ENCODE data around the gene EDIL3.
"Not testable (repeated sequence)": the region's sequence is repeated elsewhere in the genome, so short reads cannot be mapped to it uniquely, and the experiment has no call there.

Gene EDIL3

DNA sequence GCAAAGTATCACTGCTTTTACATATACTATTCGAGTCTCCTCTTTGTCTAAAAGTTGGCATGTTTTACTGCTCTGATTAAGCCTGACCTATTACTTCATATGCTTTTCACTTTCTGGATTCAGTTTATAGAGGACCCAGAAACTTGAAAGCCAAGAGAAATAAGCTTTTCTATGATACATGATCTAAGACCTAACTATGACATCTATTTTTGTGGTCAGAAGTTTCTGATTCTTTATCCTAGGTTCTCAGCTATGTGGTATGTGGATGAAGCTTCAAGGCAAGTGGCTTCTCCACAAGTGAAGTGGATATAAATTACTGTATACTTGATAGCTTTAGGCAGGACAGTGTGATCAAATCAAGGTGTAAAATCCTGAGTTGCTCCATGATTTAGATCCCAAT is 6.3 kb downstream of the EDIL3 start:
- DNase-seq = no peak

DNA sequence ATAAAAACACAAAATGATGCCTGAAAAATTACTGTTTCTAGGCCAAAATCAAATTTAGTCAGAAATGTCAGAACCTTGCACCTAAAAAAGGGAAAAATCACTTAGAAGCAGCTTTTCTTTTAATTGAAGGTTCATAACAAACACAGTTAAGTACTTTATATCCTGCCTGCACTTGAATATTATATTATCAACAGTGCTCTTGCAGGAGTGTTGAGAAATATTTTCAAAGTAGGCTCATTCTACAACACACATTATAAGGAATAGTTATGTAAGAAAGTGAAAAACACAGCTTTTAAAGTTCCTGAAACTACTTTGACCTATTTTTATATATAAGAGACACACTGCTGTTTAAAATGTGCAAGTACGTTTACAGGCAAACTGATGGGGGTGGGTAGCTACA is 8.3 kb downstream of the EDIL3 start:
- no peak for DNase-seq

- no peak for DNase-seq
Observed at GRCh38 chr5:84374568-84374967, 10.1 kb downstream of the EDIL3 start.

DNA sequence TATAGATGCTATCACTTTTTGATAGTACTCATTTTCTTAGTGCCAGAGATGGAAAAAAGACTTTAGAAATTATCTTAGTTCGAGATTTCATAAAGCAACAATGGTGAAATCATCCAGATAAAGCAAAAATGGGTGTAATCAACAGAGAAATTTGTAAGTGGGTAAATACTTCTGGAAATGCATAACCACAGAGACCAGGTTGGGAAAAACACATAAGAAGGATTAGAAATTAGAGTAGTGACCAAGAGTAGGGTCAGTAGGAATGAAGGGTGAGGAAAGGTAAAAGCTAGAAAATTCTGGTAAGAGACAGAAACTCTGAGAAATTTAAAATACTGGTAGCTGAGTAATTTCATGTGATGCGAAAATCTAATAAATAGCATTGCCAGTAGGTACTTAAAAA is 11.2 kb downstream of the EDIL3 start:
- DNase-seq = no peak

- DNase-seq = no peak
Observed at GRCh38 chr5:84372066-84372695, 12.5 kb downstream of the EDIL3 start.

DNA sequence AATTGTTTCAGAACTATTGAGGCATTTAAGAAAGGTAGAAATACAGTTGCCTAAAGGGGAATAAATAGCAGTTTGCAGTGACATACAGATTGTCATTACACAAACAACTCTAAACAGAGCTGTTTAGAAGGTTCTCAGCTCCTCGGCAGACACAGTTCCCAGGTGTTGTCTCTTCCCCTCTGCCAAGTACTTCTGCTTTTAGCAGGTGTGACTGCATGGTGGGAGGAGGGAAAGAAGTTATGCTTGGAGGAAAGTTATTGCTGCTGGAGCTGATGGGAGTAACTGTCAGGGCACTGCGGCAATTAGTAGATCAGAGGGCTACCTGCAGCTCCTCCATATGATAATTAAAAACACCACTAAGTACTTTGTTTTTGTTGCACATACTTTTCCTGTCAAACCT is 14.5 kb downstream of the EDIL3 start:
- DNase-seq = no peak

- no peak for DNase-seq
Observed at GRCh38 chr5:84364043-84364442, 20.6 kb downstream of the EDIL3 start.

DNA sequence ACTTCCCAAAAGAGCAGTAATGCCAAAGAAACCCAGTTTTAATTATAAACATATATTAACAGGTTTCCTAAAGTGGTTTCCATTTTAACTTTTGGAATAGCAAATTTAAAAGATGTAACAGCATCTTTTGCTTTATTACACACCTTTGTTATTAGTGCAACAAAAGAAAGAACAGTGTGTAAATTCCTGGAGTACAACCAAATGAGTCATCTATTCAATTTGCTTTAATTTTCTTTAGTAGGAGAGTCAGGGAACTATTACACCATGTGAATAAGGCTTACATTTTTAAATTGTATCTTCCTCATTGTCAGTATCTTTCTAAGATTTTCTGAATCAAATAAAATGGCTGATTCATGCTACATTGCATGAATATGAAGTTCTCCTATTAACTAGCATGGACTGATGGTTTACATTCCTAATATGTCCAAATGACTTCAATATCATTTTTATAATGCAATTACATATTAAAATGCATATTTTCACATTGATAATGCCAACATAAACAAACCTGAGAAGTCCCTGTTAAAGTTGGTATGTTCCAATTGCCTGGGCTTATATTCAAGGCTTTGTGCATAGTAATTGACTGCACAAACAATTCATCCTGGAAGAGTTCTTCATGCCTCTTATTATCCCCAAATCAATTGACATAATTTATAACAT is 22.5 kb downstream of the EDIL3 start:
- no peak for DNase-seq

DNA sequence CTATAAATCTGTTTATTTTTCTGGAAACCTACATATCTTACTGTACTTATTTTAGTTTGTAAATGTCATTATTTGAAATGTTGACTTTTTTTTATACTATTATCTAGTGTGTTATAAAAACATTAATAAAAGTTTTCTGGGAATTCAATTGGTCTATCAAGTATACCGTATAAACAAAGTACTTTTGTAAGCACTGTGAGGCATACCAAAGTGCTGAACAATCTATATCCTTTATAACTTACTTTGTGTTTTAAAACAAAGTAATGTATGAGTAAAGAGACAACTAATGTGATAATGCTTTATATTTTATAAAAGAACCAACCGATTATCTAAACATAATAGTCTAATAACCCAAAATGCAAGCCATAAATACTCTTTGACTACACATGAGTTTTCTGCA is 23.1 kb downstream of the EDIL3 start:
- DNase-seq = no peak

DNA sequence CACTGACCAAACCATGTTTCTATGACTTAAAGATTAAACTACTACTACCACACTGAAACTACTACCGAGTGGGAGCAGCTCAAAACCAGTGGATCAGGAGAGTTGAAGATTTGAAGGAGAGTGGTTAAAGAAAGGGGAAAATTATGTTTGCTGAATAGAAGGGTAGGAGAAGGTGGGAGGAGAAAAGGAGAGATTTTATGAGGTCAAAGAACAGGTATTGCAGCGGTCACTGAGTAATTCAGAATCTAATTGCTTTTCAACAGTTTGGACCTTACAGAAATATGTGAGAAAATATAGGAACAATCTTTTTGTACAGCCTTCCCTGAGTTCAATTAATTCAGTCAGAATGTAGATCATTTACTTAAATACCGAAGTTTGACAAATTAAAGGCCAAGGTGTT is 24.6 kb downstream of the EDIL3 start:
- DNase-seq = no peak

- no peak for DNase-seq
Observed at GRCh38 chr5:84354101-84354500, 30.6 kb downstream of the EDIL3 start.

DNA sequence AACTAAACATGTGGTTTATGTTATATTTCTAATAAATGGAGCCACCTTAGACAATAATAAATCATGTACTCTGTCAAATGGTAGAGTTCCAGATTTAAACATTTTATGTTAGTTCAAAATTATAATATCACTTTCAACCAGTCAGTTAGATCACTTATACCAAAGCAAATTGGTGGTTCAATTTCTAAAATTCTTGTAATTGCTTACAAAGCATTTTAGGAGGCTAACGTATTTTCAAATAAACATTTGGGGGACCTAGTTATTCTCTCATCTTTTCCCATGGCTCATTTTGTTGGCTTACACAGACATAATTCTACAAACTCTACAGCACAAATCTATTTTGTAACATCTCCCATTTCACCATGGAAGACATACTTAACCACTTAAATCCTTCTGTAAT is 39.9 kb downstream of the EDIL3 start:
- DNase-seq = no peak

GRCh38 chr5:84343171-84343570 is 41.5 kb downstream of the EDIL3 start:
- no peak for DNase-seq

- no peak for DNase-seq
Observed at GRCh38 chr5:84332106-84332505, 52.6 kb downstream of the EDIL3 start.

GRCh38 chr5:84327591-84327990 is 57.1 kb downstream of the EDIL3 start:
- no peak for DNase-seq

DNA sequence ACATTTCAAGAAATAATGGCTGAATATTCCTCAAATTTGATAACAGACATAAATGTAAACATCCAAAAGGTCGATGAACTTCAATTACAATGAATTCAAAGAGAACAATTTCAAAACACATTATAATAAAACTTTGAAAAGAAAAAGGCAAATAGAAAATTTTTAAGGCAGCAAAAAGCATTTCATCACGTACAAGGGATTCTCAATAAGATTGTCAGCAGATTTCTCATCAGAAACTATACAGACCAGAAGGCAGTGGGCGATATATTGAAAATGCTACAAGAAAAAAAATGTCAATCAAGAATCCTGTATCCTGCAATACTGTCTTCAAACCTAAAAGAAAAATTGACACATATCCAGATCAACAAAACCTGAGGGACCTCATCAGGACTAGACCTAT is 62.0 kb downstream of the EDIL3 start:
- DNase-seq = no peak

DNA sequence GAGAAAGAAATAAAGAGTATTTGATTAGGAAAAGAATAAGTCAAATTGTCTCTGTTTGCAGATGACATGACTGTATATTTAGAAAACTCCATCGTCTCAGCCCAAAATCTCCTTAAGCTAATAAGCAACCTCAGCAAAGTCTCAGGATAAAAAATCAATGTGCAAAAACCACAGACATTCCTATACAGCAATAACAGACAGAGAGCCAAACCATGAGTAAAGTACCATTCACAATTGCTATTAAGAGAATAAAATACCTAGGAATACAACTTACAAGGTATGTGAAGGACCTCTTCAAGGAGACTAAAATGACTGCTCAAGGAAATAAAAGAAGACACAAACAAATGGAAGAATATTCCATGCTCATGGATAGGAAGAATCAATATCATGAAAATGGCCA is 66.9 kb downstream of the EDIL3 start:
- not testable (repeated sequence) for DNase-seq

GRCh38 chr5:84312280-84312679 is 72.4 kb downstream of the EDIL3 start:
- DNase-seq = not testable (repeated sequence)

DNA sequence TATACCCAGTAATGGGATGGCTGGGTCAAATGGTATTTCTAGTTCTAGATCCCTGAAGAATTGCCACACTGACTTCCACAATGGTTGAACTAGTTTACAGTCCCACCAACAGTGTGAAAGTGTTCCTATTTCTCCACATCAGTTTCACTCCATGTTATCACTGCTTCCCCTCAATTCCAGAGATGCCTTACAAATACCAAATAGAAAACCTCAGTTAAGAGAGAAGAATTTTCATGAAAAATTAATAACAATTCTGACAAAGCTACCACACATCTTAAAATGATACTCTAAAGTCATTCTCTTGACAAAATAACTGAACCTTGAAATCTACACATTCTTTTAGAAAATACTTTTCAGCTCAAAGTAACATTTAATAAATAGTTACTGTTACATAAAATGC is 74.8 kb downstream of the EDIL3 start:
- not testable (repeated sequence) for DNase-seq

DNA sequence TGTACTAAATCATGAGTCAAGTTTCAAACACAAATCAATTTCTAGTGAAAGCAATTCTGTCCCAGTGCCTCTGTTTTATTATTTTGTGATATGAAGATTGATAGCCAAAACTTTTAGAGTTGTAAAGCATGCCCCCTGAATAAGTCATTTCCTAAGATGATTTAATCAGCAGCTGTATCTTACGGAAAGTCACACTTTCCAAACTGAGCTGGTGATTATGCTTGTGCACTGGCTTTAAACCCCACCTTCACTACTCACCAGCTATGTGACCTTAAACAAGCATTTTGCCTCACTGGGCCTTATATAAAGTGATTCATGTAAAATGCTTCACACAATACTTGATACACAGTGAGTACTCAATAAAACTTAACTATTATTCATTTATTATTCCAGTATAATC is 78.1 kb downstream of the EDIL3 start:
- DNase-seq = no peak

DNA sequence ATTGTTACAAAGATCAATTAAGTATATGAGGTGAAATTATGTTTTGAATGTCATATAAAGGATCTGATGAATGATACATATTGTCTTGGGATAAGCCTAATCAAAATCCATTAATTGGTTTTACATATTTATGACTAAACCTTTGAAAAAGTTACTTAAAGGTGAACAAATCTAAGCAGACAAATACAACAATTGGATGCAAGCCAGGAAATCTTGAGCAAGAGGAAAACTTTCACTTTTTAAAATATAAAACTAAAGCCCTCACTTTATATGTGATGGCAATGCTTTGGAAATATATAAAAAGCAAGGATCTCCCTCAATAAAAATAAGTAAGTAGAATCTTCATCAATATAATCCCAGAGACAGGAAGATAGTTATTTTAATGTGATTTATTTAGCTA is 80.1 kb downstream of the EDIL3 start:
- no peak for DNase-seq

- no peak for DNase-seq
Observed at GRCh38 chr5:84303315-84303714, 81.4 kb downstream of the EDIL3 start.

GRCh38 chr5:84301535-84301934 is 83.1 kb downstream of the EDIL3 start:
- DNase-seq = no peak

GRCh38 chr5:84299959-84300358 is 84.7 kb downstream of the EDIL3 start:
- DNase-seq = no peak

GRCh38 chr5:84298628-84299027 is 86.1 kb downstream of the EDIL3 start:
- DNase-seq = no peak

Measured in amniotic stem cell (primary cell).